K562 (cell line): Measurements from ENCODE around the gene CBX4. TPM values are rescaled to one million over a fixed set of nuclear protein-coding genes. Genes with fewer than 3 reads are reported as not detected.
A peak's percentile ranks its signal among the peaks of the same experiment; 100 is the strongest.

Experiments used
- CHD4 ChIP-seq: fragments of 200-600 bp; sonication (generic); IDR thresholded peaks from 3 replicates; pipeline ENCODE4 v1.6.1; 2012; ENCODE audit warnings: low read depth, mild to moderate bottlenecking, mixed read lengths, low read length, inconsistent platforms; ENCODE audit not compliant: insufficient read depth, insufficient replicate concordance, poor library complexity, severe bottlenecking
- CHD7 ChIP-seq: fragments of 200-600 bp; sonication (generic); IDR thresholded peaks from one replicate; pipeline ENCODE4 v1.6.1; 2012; ENCODE audit warnings: mild to moderate bottlenecking, low read depth, low read length, inconsistent platforms
- CREB3L1 ChIP-seq: fragments of 450-650 bp; IDR thresholded peaks from 2 replicates; pipeline ENCODE4 v1.6.1; 2014; ENCODE audit warnings: low read depth, mild to moderate bottlenecking, moderate library complexity, borderline replicate concordance
- CREM ChIP-seq: IDR thresholded peaks from 2 replicates; pipeline ENCODE4 v1.6.1; 2014; ENCODE audit warnings: antibody characterized with exemption, low read depth
- LEF1 ChIP-seq: fragments of 450-650 bp; IDR thresholded peaks from 2 replicates; pipeline ENCODE4 v1.6.1; 2016; ENCODE audit warnings: mild to moderate bottlenecking
- MYBL2 ChIP-seq, 2 experiments: fragments of 450-650 bp in 1 of 2; sonication (generic) in 1 of 2; formaldehyde crosslinking in 1 of 2; IDR thresholded peaks; 2 replicates each; pipeline versions ENCODE4 v1.6.1 to v1.8.1; 2017 to 2022; ENCODE audit warnings: borderline replicate concordance in 1 of 2, inconsistent platforms in 1 of 2, low read depth in 1 of 2, mild to moderate bottlenecking in 1 of 2, missing genetic modification reagents in 1 of 2, moderate library complexity in 1 of 2
- SNIP1 ChIP-seq: fragments of 450-650 bp; IDR thresholded peaks from 2 replicates; pipeline ENCODE4 v1.7.1; 2017; ENCODE audit warnings: low read depth, mild to moderate bottlenecking
- UBTF ChIP-seq, 2 experiments: IDR thresholded peaks; 2 replicates each; pipeline ENCODE4 v1.6.1; 2012; ENCODE audit warnings: improper control_type of control experiment in 2 of 2, low read depth in 2 of 2, low read length in 2 of 2, borderline replicate concordance in 1 of 2
- polyA plus RNA-seq, 8 experiments: library from polyadenylated mRNA; depleted of rRNA in 4 of 8; stranded (reverse) in 5 of 8; unstranded in 3 of 8; fragments of >200 nt; fragmentation: Nextera tagmentation in 2 of 8; fragmentation: Illumina TruSeq in 1 of 8; extraction: Ambion mirVana in 2 of 8; extraction: Trizol in 1 of 8; gene quantifications; 2 replicates each; pipeline versions ENCODE4 v1.2.1 to v1.2.3, GENCODE V29; 2011 to 2014; ENCODE audit warnings: inconsistent platforms in 1 of 8, missing spikeins in 1 of 8
- total RNA-seq, 7 experiments: library from RNA; depleted of rRNA in 6 of 7; stranded (reverse); fragments of >200 nt in 6 of 7; fragmentation: Illumina TruSeq in 2 of 7; extraction: Trizol in 2 of 7; gene quantifications; 2 replicates each; pipeline versions ENCODE4 v1.2.1 to v1.2.3, GENCODE V29; 2011 to 2021; ENCODE audit warnings: low replicate concordance in 1 of 7

The CBX4 gene
- total and polyA plus RNA-seq, 9 of the 15 experiments (the other 6 are each of a cell fraction or from before 2014, with no cell fraction given), result 0.98 to 50.5 (median 10.0) TPM

GRCh38 chr17:79831265-79832217, 7.7 kb downstream of the CBX4 start (continued):
- TF ChIP-seq CHD7 (no peak), UBTF (IDR thresholded peaks at IDR 0.05; ENCODE audit: borderline replicate concordance in 1 of 2, low read depth in 2 of 2, low read length in 2 of 2) (no peak), MYBL2 (IDR thresholded peaks at IDR 0.05; ENCODE audit: low read depth) (no peak; the same call in 1 of the 2 replicates), MYBL2 (CRISPR knock-in tag; IDR thresholded peaks at IDR 0.05; ENCODE audit: borderline replicate concordance) (no peak), CREM (peak; percentile 64), CREB3L1 (no peak), SNIP1 (no peak), CHD4 (no peak), LEF1 (0 out of 2 replicates have a peak, but pooled peaks have one; percentile 73)
